Measurements from ENCODE around the gene BBS7.

BBS7 gene

DNA sequence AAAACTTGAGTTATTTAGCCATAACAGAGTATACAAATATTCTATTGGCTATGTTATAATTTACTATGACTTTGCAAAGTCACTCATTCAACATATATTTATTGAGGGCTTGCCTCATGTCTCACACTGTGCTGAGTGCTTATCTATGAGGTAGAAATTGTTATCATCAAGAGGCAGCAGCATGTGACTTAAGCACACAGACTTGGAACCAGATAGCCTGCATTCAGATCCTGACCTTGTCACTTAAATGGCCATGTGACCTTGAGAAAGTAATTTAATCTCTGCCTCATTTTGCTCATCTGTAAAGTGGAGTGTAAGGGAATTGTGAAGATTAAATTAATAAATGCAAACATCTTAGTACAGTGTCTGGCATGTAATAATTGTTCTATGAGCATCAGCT, 79.3 kb downstream of the BBS7 start:
- DNase-seq, result no peak

DNA sequence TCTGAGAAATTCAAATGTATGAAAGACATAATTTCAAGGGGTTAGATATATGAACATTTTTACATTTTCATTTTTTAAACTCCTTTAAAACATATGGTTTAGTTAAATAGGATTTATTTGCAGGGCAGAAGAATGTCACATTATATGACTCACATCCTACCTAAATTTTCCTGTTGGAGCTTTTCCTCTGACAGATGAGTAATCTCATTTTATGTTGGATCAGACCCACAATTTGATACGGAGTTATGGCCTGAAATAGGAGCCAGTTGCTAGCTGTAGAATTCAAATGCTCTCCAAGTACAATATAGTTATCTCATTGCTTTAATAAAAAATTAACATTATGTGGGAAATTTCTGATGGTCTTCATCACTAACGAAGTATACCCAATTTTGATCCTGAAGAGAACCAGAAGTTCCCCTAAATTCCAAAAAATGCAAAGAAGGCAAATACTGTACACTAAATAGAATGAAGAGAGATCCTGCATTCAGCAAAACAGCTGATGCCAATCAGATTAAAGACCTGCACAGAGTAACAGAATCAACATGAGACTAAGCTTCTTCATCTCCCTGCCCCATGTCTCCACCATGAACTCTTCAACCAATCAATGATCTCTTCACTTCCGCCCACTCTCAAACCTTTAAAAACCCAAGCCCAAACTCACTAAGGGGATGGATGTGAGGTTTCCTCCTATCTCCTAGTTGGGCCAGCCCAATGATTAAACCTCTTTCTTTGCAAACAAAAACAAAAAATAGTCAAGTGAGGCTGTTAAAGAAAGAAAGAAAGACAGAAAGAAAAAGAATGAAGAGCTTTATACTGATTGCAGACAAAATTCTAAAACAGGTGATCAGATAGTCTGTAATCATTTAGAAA, 80.1 kb downstream of the BBS7 start:
- no peak for DNase-seq

DNA sequence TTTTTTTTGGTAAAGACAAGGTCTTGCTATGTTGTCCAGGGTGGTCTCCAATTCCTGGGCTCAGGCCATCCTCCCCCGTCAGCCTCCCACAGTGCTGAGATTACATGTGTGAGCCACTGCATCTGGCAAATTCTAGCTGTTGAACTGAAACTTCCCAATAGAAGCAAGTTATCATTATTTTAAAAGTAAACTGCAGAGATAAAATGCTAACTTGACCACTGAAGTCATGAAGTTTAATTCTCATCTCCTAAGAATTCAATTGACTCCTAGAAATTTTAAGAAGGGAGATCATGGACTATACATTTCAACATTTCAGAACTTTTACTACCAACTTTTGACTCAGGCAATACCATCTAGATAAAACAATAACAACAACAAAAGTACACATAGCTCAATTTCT, 80.8 kb downstream of the BBS7 start:
- no peak for DNase-seq

DNA sequence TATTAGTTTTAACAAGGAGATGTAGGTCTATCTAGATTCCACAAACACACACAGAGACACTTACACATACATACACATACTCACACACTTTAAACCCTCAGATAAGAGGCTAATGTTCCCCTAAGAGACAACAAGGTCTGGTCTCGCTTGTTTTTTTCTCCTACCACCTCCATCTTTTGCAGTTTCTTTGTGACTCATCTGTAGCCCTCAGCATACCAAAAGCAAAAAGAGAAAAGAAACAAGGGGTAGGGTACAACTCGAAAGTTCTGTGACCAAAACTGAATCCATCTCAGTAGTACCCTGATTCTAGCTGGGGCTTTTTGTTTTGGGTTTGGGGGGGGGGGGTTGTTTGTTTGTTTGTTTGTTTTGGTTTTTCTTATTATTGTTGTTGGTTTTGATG, 81.4 kb downstream of the BBS7 start:
- peak in 1 of 5 experiments; percentile 60 for DNase-seq

- DNase-seq, result no peak
Observed at GRCh38 chr4:121786221-121786620, 84.1 kb downstream of the BBS7 start.

- no peak for DNase-seq
Observed at GRCh38 chr4:121785479-121785878, 84.8 kb downstream of the BBS7 start.

GRCh38 chr4:121784975-121785374, 85.3 kb downstream of the BBS7 start:
- no peak for DNase-seq

DNA sequence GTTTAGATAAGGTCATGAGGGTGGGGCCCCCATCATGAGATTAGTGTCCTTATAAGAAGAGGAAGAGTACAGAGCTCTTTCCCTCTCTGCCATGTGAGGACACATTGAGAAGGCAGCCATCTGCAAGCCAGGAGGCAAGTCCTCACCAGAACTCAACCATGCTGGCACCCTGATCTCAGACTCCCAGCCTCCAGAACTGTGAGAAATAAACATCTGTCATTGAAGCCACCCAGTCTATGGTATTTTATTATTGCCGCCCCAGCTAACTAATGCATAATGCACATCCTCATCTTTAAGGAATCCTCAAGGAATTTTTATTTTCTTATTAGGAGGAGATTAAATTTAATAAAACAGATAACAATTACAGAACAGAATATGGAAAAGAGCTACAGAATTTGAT, 85.9 kb downstream of the BBS7 start:
- no peak for DNase-seq

- DNase-seq, result no peak
Observed at GRCh38 chr4:121783210-121783609, 87.1 kb downstream of the BBS7 start.

DNA sequence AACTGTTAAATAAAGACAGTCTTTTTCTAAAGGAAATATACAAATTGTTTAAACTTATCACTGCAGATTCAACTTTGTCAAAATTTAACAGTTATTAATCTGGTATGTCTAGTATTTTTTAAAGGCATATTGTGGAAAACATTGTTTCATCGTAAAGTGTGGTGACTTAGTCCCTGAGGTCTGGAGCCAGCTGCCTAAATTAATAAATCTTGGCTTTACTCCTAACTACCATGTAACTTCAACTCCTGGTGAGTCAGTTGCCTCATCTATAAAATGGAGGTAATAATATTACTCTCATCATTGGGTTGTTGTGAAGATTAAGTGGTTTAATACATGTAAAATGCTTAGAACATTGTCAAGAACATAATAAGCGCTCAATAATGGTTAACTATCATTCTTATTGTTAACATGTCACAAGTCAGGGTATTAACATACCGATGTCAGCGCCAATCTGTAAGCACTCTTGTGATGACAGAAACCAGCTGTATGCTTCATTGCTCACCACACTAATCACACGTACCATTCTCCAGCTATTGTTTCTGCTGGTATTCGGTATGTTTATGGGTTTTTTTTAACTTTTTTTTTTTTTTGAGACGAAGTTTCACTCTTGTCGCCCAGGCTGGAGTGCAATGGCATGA, 91.2 kb downstream of the BBS7 start:
- no peak for DNase-seq

DNA sequence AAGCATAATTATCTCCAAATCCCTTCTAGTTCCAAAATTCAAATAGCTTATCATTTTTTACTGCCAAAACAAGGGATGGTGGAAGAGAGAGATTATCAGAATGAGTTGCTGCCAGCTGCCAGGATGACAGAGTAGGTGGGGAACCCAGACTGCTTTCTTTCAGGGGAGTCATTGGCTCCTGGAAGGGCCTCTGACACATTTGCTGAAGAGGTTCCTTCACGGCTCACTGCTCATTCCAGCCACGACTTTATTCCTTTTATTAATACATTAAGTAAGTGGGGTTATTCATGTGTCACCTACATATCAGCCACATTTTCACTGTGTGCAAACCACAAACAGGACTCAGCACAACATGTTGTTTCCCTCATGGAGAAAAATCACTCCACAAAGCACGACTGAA, 92.6 kb downstream of the BBS7 start:
- DNase-seq, result no peak

GRCh38 chr4:121776610-121777401, 93.5 kb downstream of the BBS7 start:
- DNase-seq, result no peak
